Measurements from ENCODE around the gene PURB.

DNA sequence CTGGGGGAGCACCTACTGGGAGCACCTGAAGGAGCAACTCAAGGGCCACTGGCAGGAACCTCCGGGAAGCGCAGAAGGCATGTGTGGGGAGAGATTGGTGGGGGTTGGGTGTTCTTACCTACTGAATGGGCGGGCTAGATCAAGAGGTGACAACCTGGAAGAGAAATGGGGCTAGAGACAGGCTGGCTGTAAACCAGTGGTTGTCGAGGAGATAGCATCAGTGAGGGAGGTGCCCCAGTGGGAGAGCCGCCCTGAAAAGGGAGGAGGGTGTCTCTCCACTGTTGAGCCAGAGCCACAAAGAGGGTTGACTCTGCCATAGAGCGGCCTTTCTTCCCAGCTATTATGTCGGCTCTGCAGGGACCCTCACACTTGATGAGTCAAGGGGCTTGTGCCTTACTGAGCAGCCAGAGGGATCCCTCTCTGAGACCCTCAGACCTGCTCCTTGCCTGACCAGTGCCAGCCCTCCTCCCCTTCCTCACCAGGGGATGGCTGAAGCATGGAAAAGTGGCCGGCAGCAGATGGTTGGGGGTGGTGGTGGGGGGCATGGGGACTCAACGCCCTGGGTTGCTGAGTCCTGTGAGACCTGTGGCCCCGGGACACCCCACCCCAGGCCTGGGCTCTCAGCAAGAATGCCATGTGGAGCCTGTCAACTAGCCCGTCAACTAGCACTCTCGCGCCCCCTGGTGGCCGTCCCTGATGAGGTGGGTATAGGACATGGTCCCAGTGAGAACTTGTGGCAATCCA is 36.4 kb upstream of the PURB start:
- TF ChIP-seq POLR2A (IDR thresholded peaks at IDR 0.05) (no peak), EP300 (IDR thresholded peaks at IDR 0.05) (no peak)
- TF ChIP-seq, protein P1, sequence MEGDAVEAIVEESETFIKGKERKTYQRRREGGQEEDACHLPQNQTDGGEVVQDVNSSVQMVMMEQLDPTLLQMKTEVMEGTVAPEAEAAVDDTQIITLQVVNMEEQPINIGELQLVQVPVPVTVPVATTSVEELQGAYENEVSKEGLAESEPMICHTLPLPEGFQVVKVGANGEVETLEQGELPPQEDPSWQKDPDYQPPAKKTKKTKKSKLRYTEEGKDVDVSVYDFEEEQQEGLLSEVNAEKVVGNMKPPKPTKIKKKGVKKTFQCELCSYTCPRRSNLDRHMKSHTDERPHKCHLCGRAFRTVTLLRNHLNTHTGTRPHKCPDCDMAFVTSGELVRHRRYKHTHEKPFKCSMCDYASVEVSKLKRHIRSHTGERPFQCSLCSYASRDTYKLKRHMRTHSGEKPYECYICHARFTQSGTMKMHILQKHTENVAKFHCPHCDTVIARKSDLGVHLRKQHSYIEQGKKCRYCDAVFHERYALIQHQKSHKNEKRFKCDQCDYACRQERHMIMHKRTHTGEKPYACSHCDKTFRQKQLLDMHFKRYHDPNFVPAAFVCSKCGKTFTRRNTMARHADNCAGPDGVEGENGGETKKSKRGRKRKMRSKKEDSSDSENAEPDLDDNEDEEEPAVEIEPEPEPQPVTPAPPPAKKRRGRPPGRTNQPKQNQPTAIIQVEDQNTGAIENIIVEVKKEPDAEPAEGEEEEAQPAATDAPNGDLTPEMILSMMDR (IDR thresholded peaks at IDR 0.05) = peak; percentile 63 to 90 (median 79)

All from sigmoid colon (tissue), 4 donors.